HepG2 (cell line): ENCODE measurements around the gene BICDL2. TPM values are rescaled to one million over a fixed set of nuclear protein-coding genes. Genes with fewer than 3 reads are reported as not detected.
A peak's percentile ranks its signal among the peaks of the same experiment; 100 is the strongest.

Source experiments
- ADNP ChIP-seq: sonication (generic); formaldehyde crosslinking; IDR thresholded peaks from 2 replicates; pipeline ENCODE4 v1.4.0; 2020; ENCODE audit warnings: missing genetic modification reagents
- ATF6 ChIP-seq: sonication (generic); formaldehyde crosslinking; conservative IDR thresholded peaks from 2 replicates; pipeline ENCODE4 v1.4.0; 2020; ENCODE audit warnings: missing genetic modification reagents
- BHLHE40 ChIP-seq: IDR thresholded peaks from 2 replicates; pipeline ENCODE4 v1.6.1; 2011; ENCODE audit warnings: low read length, improper control_type of control experiment
- EP300 ChIP-seq, 3 experiments: sonication (generic) in 1 of 3; formaldehyde crosslinking in 1 of 3; IDR thresholded peaks; 2 replicates each; pipeline versions ENCODE4 v1.5.1 to v1.6.1; 2011 to 2020; ENCODE audit warnings: low read depth in 2 of 3, low read length in 2 of 3, borderline replicate concordance in 1 of 3, improper control_type of control experiment in 1 of 3, mild to moderate bottlenecking in 1 of 3, missing genetic modification reagents in 1 of 3, moderate library complexity in 1 of 3
- HMGXB4 ChIP-seq, 2 experiments: sonication (generic) in 1 of 2; formaldehyde crosslinking in 1 of 2; IDR thresholded peaks; 2 replicates each; pipeline versions ENCODE4 v1.4.0 to v1.6.1; 2018 to 2020; ENCODE audit warnings: missing genetic modification reagents in 2 of 2, borderline replicate concordance in 1 of 2, low read depth in 1 of 2, mild to moderate bottlenecking in 1 of 2, missing biosample characterization in 1 of 2
- HNF4A ChIP-seq: sonication (generic); formaldehyde crosslinking; IDR thresholded peaks from 2 replicates; pipeline ENCODE4 v1.4.0; 2020; ENCODE audit warnings: missing genetic modification reagents
- KDM5B ChIP-seq: sonication (generic); formaldehyde crosslinking; IDR thresholded peaks from 2 replicates; pipeline ENCODE4 v1.4.0; 2020; ENCODE audit warnings: missing genetic modification reagents, mild to moderate bottlenecking, borderline replicate concordance
- KLF12 ChIP-seq: sonication (generic); formaldehyde crosslinking; IDR thresholded peaks from 2 replicates; pipeline ENCODE4 v1.4.0; 2020; ENCODE audit warnings: missing genetic modification reagents, borderline replicate concordance
- KLF9 ChIP-seq: IDR thresholded peaks from 2 replicates; pipeline ENCODE4 v1.6.1; 2016; ENCODE audit warnings: low read depth
- MED1 ChIP-seq: sonication (generic); formaldehyde crosslinking; IDR thresholded peaks from 2 replicates; pipeline ENCODE4 v1.4.0; 2020; ENCODE audit warnings: missing genetic modification reagents
- MIER3 ChIP-seq: IDR thresholded peaks from 2 replicates; pipeline ENCODE4 v1.6.1; 2016; ENCODE audit warnings: missing compliant biosample characterization, borderline replicate concordance
- NR2F6 ChIP-seq, 2 experiments: IDR thresholded peaks; 2 replicates each; pipeline ENCODE4 v1.6.1; 2016; ENCODE audit warnings: antibody characterized with exemption in 1 of 2, mild to moderate bottlenecking in 1 of 2
- PHF8 ChIP-seq: sonication (generic); formaldehyde crosslinking; IDR thresholded peaks from 2 replicates; pipeline ENCODE4 v1.5.0; 2020; ENCODE audit warnings: missing genetic modification reagents
- RXRA ChIP-seq: sonication (generic); formaldehyde crosslinking; IDR thresholded peaks from 2 replicates; pipeline ENCODE4 v1.5.1; 2020; ENCODE audit warnings: missing genetic modification reagents
- TMF1 ChIP-seq: sonication (generic); formaldehyde crosslinking; IDR thresholded peaks from 2 replicates; pipeline ENCODE4 v1.8.1; 2022; ENCODE audit warnings: low read depth, missing genetic modification reagents
- YEATS2 ChIP-seq: sonication (generic); formaldehyde crosslinking; IDR thresholded peaks from 2 replicates; pipeline ENCODE4 v1.4.0; 2020; ENCODE audit warnings: missing genetic modification reagents, borderline replicate concordance
- ZC3H13 ChIP-seq: sonication (generic); formaldehyde crosslinking; IDR thresholded peaks from 2 replicates; pipeline ENCODE4 v1.8.1; 2023; ENCODE audit warnings: mild to moderate bottlenecking, missing genetic modification reagents, moderate library complexity
- ZKSCAN1 ChIP-seq: fragments of 150-350 bp; IDR thresholded peaks from 2 replicates; pipeline ENCODE4 v1.6.1; 2014; ENCODE audit warnings: low read length
- ZNF589 ChIP-seq: sonication (generic); formaldehyde crosslinking; conservative IDR thresholded peaks from 2 replicates; pipeline ENCODE4 v1.8.0; 2022; ENCODE audit warnings: mild to moderate bottlenecking, moderate library complexity, missing genetic modification reagents
- ZNF619 ChIP-seq: sonication (generic); formaldehyde crosslinking; IDR thresholded peaks from 2 replicates; pipeline ENCODE4 v1.4.0; 2020; ENCODE audit warnings: mild to moderate bottlenecking, missing genetic modification reagents
- ZNF644 ChIP-seq: IDR thresholded peaks from 2 replicates; pipeline ENCODE4 v1.6.1; 2016; ENCODE audit warnings: low read depth
- ZNF687 ChIP-seq: sonication (generic); formaldehyde crosslinking; IDR thresholded peaks from 2 replicates; pipeline ENCODE4 v1.5.1; 2020; ENCODE audit warnings: mild to moderate bottlenecking, missing genetic modification reagents, moderate library complexity
- ZNF724P ChIP-seq: sonication (generic); formaldehyde crosslinking; IDR thresholded peaks from 2 replicates; pipeline ENCODE4 v1.8.0; 2022; ENCODE audit warnings: missing genetic modification reagents, borderline replicate concordance
- ZNF761 ChIP-seq: sonication (generic); formaldehyde crosslinking; conservative IDR thresholded peaks from 2 replicates; pipeline ENCODE4 v1.4.0; 2020; ENCODE audit warnings: mild to moderate bottlenecking, missing genetic modification reagents
- polyA plus RNA-seq, 8 experiments: library from polyadenylated mRNA; depleted of rRNA in 3 of 8; stranded (reverse) in 7 of 8; unstranded in 1 of 8; fragments of >200 nt; fragmentation: Illumina TruSeq in 4 of 8; extraction: Trizol in 4 of 8; gene quantifications; 2 replicates each; pipeline versions ENCODE4 v1.2.1 to v1.2.3, GENCODE V29; 2011 to 2016; ENCODE audit warnings: low read depth in 4 of 8, missing spikeins in 1 of 8, mixed read lengths in 1 of 8; ENCODE audit not compliant: insufficient read depth in 1 of 8
- total RNA-seq, 5 experiments: library from RNA; depleted of rRNA; stranded (reverse); fragments of >200 nt; fragmentation: Illumina TruSeq; extraction: Trizol; gene quantifications; 2 replicates each; pipeline ENCODE4 v1.2.3, GENCODE V29; 2016; ENCODE audit warnings: low read depth in 1 of 5

The BICDL2 gene
- total and polyA plus RNA-seq, 2 of the 13 experiments (the other 11 are each of a cell fraction or from before 2014, with no cell fraction given): 0.12 TPM; not detected in 1

- TF ChIP-seq ZNF644 (no peak), PHF8 (CRISPR knock-in tag) (peak; percentile 34; the same call in 1 of the 2 replicates), ZC3H13 (CRISPR knock-in tag) (peak; percentile 26; the same call in 1 of the 2 replicates), KLF12 (no peak), EP300 (IDR thresholded peaks at IDR 0.05; ENCODE audit: low read depth in 2 of 2, low read length in 2 of 2) (no peak), EP300 (CRISPR knock-in tag; IDR thresholded peaks at IDR 0.05; ENCODE audit: borderline replicate concordance) (no peak), ZNF761 (no peak), YEATS2 (CRISPR knock-in tag) (0 out of 2 replicates have a peak, but pooled peaks have one; percentile 5), MED1 (CRISPR knock-in tag) (no peak), NR2F6 (IDR thresholded peaks at IDR 0.05) (no peak), NR2F6 (CRISPR knock-in tag; IDR thresholded peaks at IDR 0.05) (no peak), ZNF724P (CRISPR knock-in tag) (no peak), RXRA (CRISPR knock-in tag) (peak; percentile 23; the same call in 1 of the 2 replicates), ADNP (CRISPR knock-in tag) (no peak), ZNF619 (no peak), HMGXB4 (CRISPR knock-in tag; IDR thresholded peaks at IDR 0.05; ENCODE audit: borderline replicate concordance in 1 of 2, low read depth in 1 of 2) (no peak), MIER3 (no peak), KDM5B (CRISPR knock-in tag) (0 out of 2 replicates have a peak, but pooled peaks have one; percentile 30), HNF4A (CRISPR knock-in tag) (no peak), BHLHE40 (peak; percentile 81), TMF1 (CRISPR knock-in tag) (no peak), ATF6 (CRISPR knock-in tag) (no peak), ZKSCAN1 (no peak), ZNF687 (peak; percentile 60), KLF9 (CRISPR knock-in tag) (no peak), ZNF589 (CRISPR knock-in tag) (no peak)
These were observed 23.2 kb downstream of the BICDL2 start (continued) for GRCh38 chr16:3013491-3013951.
